ENCODE data around the gene LRRC28. TPM values are rescaled to one million over a fixed set of nuclear protein-coding genes. Genes with fewer than 3 reads are reported as not detected.

The LRRC28 gene
- total and polyA plus RNA-seq, 2 of the 4 experiments (the other 2 are of a cell fraction) = 12.7 to 21.1 TPM

DNA sequence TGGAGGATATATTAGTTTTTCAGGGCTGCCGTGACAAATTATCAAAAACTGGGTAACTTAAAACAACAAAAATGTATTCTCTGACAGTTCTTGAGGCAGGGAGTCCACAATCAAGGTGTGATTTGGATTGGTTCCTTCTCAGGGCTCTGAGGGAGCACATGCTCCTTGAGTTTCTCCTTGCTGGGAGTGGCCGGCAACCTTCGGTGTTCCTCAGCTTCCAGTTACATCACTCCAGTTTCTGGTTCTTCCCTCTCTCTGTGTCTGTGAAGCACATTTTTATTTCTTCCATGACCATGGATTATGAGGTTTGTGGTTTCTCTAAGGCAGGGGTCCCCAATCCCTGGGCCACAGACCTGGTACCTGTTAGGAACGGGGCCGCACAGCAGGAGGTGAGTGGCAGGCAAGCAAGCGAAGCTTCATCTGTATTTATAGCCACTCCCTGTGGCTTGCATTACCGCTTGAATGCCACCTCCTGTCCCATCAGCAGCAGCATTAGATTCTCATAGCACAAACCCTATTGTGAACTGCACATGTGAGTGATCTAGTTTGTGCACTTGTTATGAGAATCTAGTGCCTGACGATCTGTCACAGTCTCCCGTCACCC is 24.3 kb downstream of the LRRC28 start:
- in situ Hi-C loops (cut with MboI; ENCODE audit: low sequenced_read_pairs) = no loop called here
- Histone ChIP-seq H2AK9ac (replicated peaks; ENCODE audit: low read depth, low read length, poor library complexity) (no peak overlapping the region), H3K36me3 (ENCODE audit: control insufficient read depth, insufficient read depth, low read length) (no peaks in the 10 kb centered on the region), H2AK5ac (ENCODE audit: low read depth, low read length) (no peak overlapping the region), H3K18ac (ENCODE audit: low read depth, low read length) (no peak overlapping the region), H3K27me3 (ENCODE audit: control insufficient read depth, insufficient read depth, low read length) (no peaks in the 10 kb centered on the region), H3K23ac (ENCODE audit: low read depth, low read length) (no peak overlapping the region), H2BK20ac (ENCODE audit: low read depth, low read length) (no peak overlapping the region), H4K20me1 (ENCODE audit: insufficient read depth, low read length) (no peaks in the 10 kb centered on the region), H3K79me1 (ENCODE audit: low read depth in 1 of 2, low read length in 2 of 2) (no peaks in the 10 kb centered on the region; a peak in 1 of 4 replicates), H3K9me1 (ENCODE audit: insufficient read depth, low read length) (no peaks in the 10 kb centered on the region), H3K27ac (ENCODE audit: insufficient read depth, low read length) (no peak overlapping the region), H3K9me3 (ENCODE audit: control insufficient read depth, insufficient read depth, low read length) (no peaks in the 10 kb centered on the region), H3K56ac (ENCODE audit: extremely low read depth, insufficient read depth, low read length) (no peak overlapping the region), H4K5ac (ENCODE audit: low read depth, low read length) (no peak overlapping the region), H2BK120ac (ENCODE audit: low read depth, low read length) (no peak overlapping the region), H3K9ac (ENCODE audit: low read depth, low read length) (no peak overlapping the region), H3K14ac (replicated peaks; ENCODE audit: low read depth, low read length) (no peak overlapping the region), H3K4ac (ENCODE audit: low read depth, low read length) (no peak overlapping the region), H2AFZ (replicated peaks; ENCODE audit: low read length, poor library complexity) (no peak overlapping the region), H2BK5ac (ENCODE audit: low read depth, low read length, poor library complexity, severe bottlenecking) (no peak overlapping the region), H3K4me1 (ENCODE audit: control insufficient read depth, insufficient read depth, low read length) (no peaks in the 10 kb centered on the region), H4K8ac (ENCODE audit: low read depth in 2 of 2, low read length in 2 of 2) (no peak overlapping the region), H4K91ac (ENCODE audit: insufficient read depth, low read depth, low read length) (no peak overlapping the region), H3K4me3 (ENCODE audit: insufficient read depth, low read depth, low read length) (no peak overlapping the region), H2BK15ac (ENCODE audit: low read depth, low read length) (no peak overlapping the region), H3K4me2 (ENCODE audit: low read depth, low read length) (no peak overlapping the region)
- TF ChIP-seq RCOR1 (IDR thresholded peaks at IDR 0.05; ENCODE audit: insufficient replicate concordance, low read length) (no peak), RFX5 (IDR thresholded peaks at IDR 0.05; ENCODE audit: low read depth, low read length) (no peak)
- no TSS peak for BruUV-seq (replicated peaks)
- DNase-seq (no peak), ATAC-seq (ENCODE audit: low read depth) (no peak)
- dilution Hi-C loops (cut with HindIII; ENCODE audit: low sequenced_read_pairs, unreplicated experiment) = no loop called here
- CTCF ChIA-PET = interaction anchor here (6.1 kb wide), 1 partner anchor 427 kb away, joined by 34 read pairs; no protein-coding TSS in a partner anchor
- intact Hi-C loops (cut with micrococcal nuclease) = loop anchor here (10.0 kb wide), 1 partner anchor 859 kb away; no protein-coding TSS in a partner anchor
- POLR2A ChIA-PET (ENCODE audit: unreplicated experiment) = interaction anchor here (1.5 kb wide), 1 partner anchor 453 kb away, joined by 3 read pairs; no protein-coding TSS in a partner anchor
- WGBS, 2 experiments (ENCODE audit: extremely low coverage in 2 of 2, insufficient read length in 1 of 2) = no CpG with 5 or more reads among the region's 9 CpGs
